ENCODE results near the gene ISLR2. TPM values are rescaled to one million over a fixed set of nuclear protein-coding genes. Genes with fewer than 3 reads are reported as not detected.
A peak's percentile ranks its signal among the peaks of the same experiment; 100 is the strongest.

Gene ISLR2
- total and polyA plus RNA-seq, 12 donors, result 0.13 to 2.6 (median 0.48) TPM; not detected in 1

DNA sequence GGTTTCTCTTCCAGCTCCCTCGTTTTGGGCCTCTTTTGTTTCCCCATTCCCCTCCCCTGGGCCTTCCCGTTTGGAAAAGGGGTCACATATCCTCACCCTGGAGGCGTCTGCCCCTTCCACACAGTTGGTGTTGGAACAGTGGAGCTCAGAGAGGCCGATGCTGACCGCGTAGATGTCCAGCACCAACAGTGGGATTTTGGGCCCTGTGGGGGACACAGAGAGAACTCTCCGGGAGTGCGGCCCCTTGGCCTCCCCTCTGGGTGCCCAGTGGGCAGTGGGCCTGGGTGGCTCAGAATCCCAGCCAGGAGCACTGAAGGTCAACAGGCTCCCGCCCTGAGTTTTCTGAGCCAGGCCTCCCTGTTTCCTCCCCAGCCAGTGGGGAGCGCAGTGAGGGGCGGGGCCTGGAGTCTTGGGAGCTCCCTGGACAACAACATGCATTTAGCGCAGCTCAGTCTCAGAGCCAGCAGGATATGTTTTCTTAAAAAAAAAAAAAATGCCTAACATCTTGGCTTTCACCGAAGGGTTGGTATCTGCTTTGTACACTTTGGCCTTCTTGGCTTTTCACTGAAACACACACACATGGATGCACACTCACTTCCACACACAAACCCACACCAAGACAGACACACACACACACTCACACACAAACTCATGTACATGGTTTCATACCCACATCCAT is 42.5 kb downstream of the ISLR2 start:
- H3K9me3 ChIP-seq (replicated peaks in 1 of 3), result no peaks in the 10 kb centered on the region
- intact Hi-C loops (cut with DNase I), result no loop called here
- WGBS, 4 donors, result 68 to 74% (median 69%) methylated on average over 10 to 13 of the region's 13 CpGs

DNA sequence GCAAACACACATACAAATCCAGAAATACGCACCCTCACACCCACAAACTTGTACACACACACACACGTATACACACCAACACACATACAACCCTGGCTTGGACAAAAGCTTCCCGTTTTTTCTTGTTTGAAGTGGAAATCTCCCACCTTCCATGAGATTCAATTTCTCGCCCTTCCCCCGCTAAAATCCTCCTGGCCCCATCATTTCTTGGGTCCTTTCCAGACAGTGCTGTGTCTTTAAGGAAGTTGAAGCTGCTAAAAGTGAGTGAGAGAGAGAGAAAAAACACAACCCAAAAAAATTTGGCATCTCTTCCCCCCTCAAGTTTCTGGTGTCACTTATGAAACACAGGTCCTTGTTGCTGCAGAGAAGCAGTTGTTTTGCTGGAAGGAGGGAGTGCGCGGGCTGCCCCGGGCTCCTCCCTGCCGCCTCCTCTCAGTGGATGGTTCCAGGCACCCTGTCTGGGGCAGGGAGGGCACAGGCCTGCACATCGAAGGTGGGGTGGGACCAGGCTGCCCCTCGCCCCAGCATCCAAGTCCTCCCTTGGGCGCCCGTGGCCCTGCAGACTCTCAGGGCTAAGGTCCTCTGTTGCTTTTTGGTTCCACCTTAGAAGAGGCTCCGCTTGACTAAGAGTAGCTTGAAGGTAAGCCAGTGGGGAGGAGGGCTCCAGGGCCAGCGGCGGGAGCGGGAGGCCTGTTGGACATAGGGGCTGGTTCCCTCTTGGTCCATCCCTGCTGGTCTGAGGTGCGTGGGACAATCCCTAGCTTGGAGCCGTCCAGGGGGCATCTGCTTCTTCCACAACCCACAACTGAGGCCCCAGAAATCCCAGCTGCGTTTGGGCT is 43.2 kb downstream of the ISLR2 start, which contains the start of gene ISLR:
Gene ISLR (plus strand): TSS at position 331 of the 839 bp plus-strand sequence. CDS start 1,149 bp downstream, outside the sequence.
- intact Hi-C loops (cut with DNase I), result no loop called here
- WGBS, 4 donors, result 64 to 69% (median 65%) methylated on average over 5 to 20 of the region's 20 CpGs
- Histone ChIP-seq H3K27ac (peak within 1 kb of the TSS in 2 of 5 donors; percentile 47 to 77), H3K4me1 (replicated peaks in 1 of 2) (peaks cover 7 to 17% of the 10 kb centered on the region in 2 donors), H3K36me3 (replicated peaks in 1 of 2) (no peaks in the 10 kb centered on the region), H3K9me3 (replicated peaks in 1 of 3) (no peaks in the 10 kb centered on the region), H3K27me3 (no peaks in the 10 kb centered on the region), H3K4me3 (peak within 1 kb of the TSS in 1 of 4 donors; percentile 38)
- peak in 1 of 7 donors; percentile 50 for DNase-seq
- no peak for TF ChIP-seq CTCF (IDR thresholded peaks at IDR 0.05)
- no peak for TF ChIP-seq POLR2A (IDR thresholded peaks at IDR 0.05)

More for the DNA sequence above, 42.5 kb downstream of the ISLR2 start:
- Histone ChIP-seq H3K4me3 (no peak overlapping the region), H3K27me3 (no peaks in the 10 kb centered on the region), H3K36me3 (replicated peaks in 1 of 2) (no peaks in the 10 kb centered on the region), H3K4me1 (replicated peaks in 1 of 2) (peaks cover 10 to 16% of the 10 kb centered on the region in 2 donors), H3K27ac (peak overlapping the region in 2 of 5 donors; percentile 47 to 77)
- no peak for TF ChIP-seq POLR2A (IDR thresholded peaks at IDR 0.05)
- no peak for TF ChIP-seq CTCF (IDR thresholded peaks at IDR 0.05)
- peak in 5 of 7 donors; percentile 32 to 59 (median 47) for DNase-seq

GRCh38 chr15:74174219-74174957 is 44.0 kb downstream of the ISLR2 start:
- Histone ChIP-seq H3K4me1 (replicated peaks in 1 of 2) (peaks cover 10 to 17% of the 10 kb centered on the region in 2 donors), H3K36me3 (replicated peaks in 1 of 2) (no peaks in the 10 kb centered on the region), H3K9me3 (replicated peaks in 1 of 3) (no peaks in the 10 kb centered on the region), H3K27ac (peak overlapping the region in 2 of 5 donors; percentile 47 to 77), H3K27me3 (no peaks in the 10 kb centered on the region), H3K4me3 (peak overlapping the region in 1 of 4 donors; percentile 38)
- no peak for TF ChIP-seq CTCF (IDR thresholded peaks at IDR 0.05)
- no peak for TF ChIP-seq POLR2A (IDR thresholded peaks at IDR 0.05)
- intact Hi-C loops (cut with DNase I), result no loop called here
- DNase-seq, result peak in 2 of 7 donors; percentile 20 to 48
- 72 to 84% (median 78%) methylated on average over 9 to 20 of the region's 20 CpGs for WGBS, 4 donors

DNA sequence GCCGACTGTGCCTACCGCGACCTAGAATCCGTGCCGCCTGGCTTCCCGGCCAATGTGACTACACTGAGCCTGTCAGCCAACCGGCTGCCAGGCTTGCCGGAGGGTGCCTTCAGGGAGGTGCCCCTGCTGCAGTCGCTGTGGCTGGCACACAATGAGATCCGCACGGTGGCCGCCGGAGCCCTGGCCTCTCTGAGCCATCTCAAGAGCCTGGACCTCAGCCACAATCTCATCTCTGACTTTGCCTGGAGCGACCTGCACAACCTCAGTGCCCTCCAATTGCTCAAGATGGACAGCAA is 44.5 kb downstream of the ISLR2 start:
- intact Hi-C loops (cut with DNase I), result no loop called here
- H3K36me3 ChIP-seq (replicated peaks in 1 of 2), result no peaks in the 10 kb centered on the region
- H3K9me3 ChIP-seq (replicated peaks in 1 of 3), result no peaks in the 10 kb centered on the region
- no peaks in the 10 kb centered on the region for H3K27me3 ChIP-seq
- DNase-seq, result peak in 3 of 7 donors; percentile 13 to 44 (median 15)
- no peak for TF ChIP-seq CTCF (IDR thresholded peaks at IDR 0.05)
- WGBS, 4 donors, result 81 to 100% (median 86%) methylated on average over 4 to 14 of the region's 14 CpGs
- H3K27ac ChIP-seq, result peak overlapping the region in 1 of 5 donors; percentile 77
- peaks cover 14 to 22% of the 10 kb centered on the region in 2 donors for H3K4me1 ChIP-seq (replicated peaks in 1 of 2)
- peak overlapping the region in 1 of 4 donors; percentile 38 for H3K4me3 ChIP-seq
